GM18868 (cell line): Measurements from ENCODE around the gene ZRANB1.

Experiments used
- ATAC-seq: cut with Tn5 transposase; IDR thresholded peaks from one replicate; pipeline ENCODE4 v1.9.1; 2021; ENCODE audit warnings: mild to moderate bottlenecking, moderate library complexity; ENCODE audit not compliant: unreplicated experiment

Gene ZRANB1

GRCh38 chr10:124918906-124919305, 23.0 kb upstream of the ZRANB1 start:
- no peak for ATAC-seq

- ATAC-seq: no peak
Observed at GRCh38 chr10:124921261-124921660, 20.7 kb upstream of the ZRANB1 start.

GRCh38 chr10:124923684-124924083, 18.2 kb upstream of the ZRANB1 start:
- ATAC-seq: no peak

- no peak for ATAC-seq
Observed at GRCh38 chr10:124926548-124926947, 15.4 kb upstream of the ZRANB1 start.

- no peak for ATAC-seq
Observed at GRCh38 chr10:124928087-124928486, 13.8 kb upstream of the ZRANB1 start.

GRCh38 chr10:124928545-124928944, 13.4 kb upstream of the ZRANB1 start:
- no peak for ATAC-seq

GRCh38 chr10:124935946-124936345, 6.0 kb upstream of the ZRANB1 start:
- no peak for ATAC-seq

- no peak for ATAC-seq
Observed at GRCh38 chr10:124936813-124937212, 5.1 kb upstream of the ZRANB1 start.

GRCh38 chr10:124939290-124939689, 2.6 kb upstream of the ZRANB1 start:
- ATAC-seq: no peak

GRCh38 chr10:124942317-124943169, 620 bp downstream of the ZRANB1 start:
- no peak for ATAC-seq

- ATAC-seq: no peak
Observed at GRCh38 chr10:124943301-124944092, 1.6 kb downstream of the ZRANB1 start.

GRCh38 chr10:124944982-124945381, 3.1 kb downstream of the ZRANB1 start:
- ATAC-seq: no peak

- peak; percentile 85 for ATAC-seq
Observed at GRCh38 chr10:124946945-124947344, 5.0 kb downstream of the ZRANB1 start.

- ATAC-seq: no peak
Observed at GRCh38 chr10:124949543-124949942, 7.6 kb downstream of the ZRANB1 start.

GRCh38 chr10:124952123-124952522, 10.2 kb downstream of the ZRANB1 start:
- no peak for ATAC-seq

GRCh38 chr10:124953421-124953820, 11.5 kb downstream of the ZRANB1 start:
- no peak for ATAC-seq

- ATAC-seq: no peak
Observed at GRCh38 chr10:124955243-124955642, 13.3 kb downstream of the ZRANB1 start.

GRCh38 chr10:124955868-124956267, 13.9 kb downstream of the ZRANB1 start:
- no peak for ATAC-seq

- ATAC-seq: no peak
Observed at GRCh38 chr10:124956764-124957163, 14.8 kb downstream of the ZRANB1 start.

- ATAC-seq: no peak
Observed at GRCh38 chr10:124957404-124957947, 15.6 kb downstream of the ZRANB1 start.

- no peak for ATAC-seq
Observed at GRCh38 chr10:124959564-124959963, 17.6 kb downstream of the ZRANB1 start.

- no peak for ATAC-seq
Observed at GRCh38 chr10:124961248-124961570, 19.3 kb downstream of the ZRANB1 start.
